ACC112 (cell line): ENCODE measurements around the gene TXNRD1.

ENCODE experiments used
- H2AFZ ChIP-seq: fragments of 200-600 bp; sonication (generic); one replicate; pipeline ENCODE4 v1.6.0; 2017; ENCODE audit warnings: antibody characterized with exemption, low read length; ENCODE audit not compliant: unreplicated experiment
- H3K27ac ChIP-seq: fragments of 200-600 bp; sonication (generic); 2 replicates; pipeline ENCODE4 v1.5.1; 2014; ENCODE audit warnings: low read depth, mild to moderate bottlenecking, antibody characterized with exemption, low read length, moderate library complexity
- H3K27me3 ChIP-seq: fragments of 200-600 bp; sonication (generic); 2 replicates; pipeline ENCODE4 v1.6.1; 2014; ENCODE audit warnings: mild to moderate bottlenecking, antibody characterized with exemption, low read length, moderate library complexity, mixed read lengths; ENCODE audit not compliant: insufficient read depth
- H3K36me3 ChIP-seq: fragments of 200-600 bp; sonication (generic); 2 replicates; pipeline ENCODE4 v1.6.1; 2016; ENCODE audit warnings: mild to moderate bottlenecking, antibody characterized with exemption, low read length, moderate library complexity, mixed read lengths; ENCODE audit not compliant: insufficient read depth
- H3K4me1 ChIP-seq: fragments of 200-600 bp; sonication (generic); one replicate; pipeline ENCODE4 v1.6.1; 2016; ENCODE audit warnings: low read length, mixed read lengths; ENCODE audit not compliant: insufficient read depth, unreplicated experiment, control insufficient read depth
- H3K4me3 ChIP-seq: fragments of 200-600 bp; sonication (generic); 2 replicates; pipeline ENCODE4 v1.5.1; 2014; ENCODE audit warnings: mild to moderate bottlenecking, low read depth, low read length
- H3K79me2 ChIP-seq: fragments of 200-600 bp; sonication (generic); one replicate; pipeline ENCODE4 v1.6.0; 2016; ENCODE audit warnings: low read length; ENCODE audit not compliant: control insufficient read depth, unreplicated experiment, insufficient read depth

The TXNRD1 gene

GRCh38 chr12:104219361-104219892 is 3.8 kb downstream of the TXNRD1 start:
- Histone ChIP-seq H3K4me1 (peaks cover 31% of the 10 kb centered on the region), H3K79me2 (peaks cover 12% of the 10 kb centered on the region), H2AFZ (peak overlapping the region; percentile 10), H3K4me3 (peak overlapping the region; percentile 64), H3K36me3 (no peaks in the 10 kb centered on the region), H3K27me3 (no peaks in the 10 kb centered on the region), H3K27ac (peak overlapping the region; percentile 99)

- Histone ChIP-seq H3K27ac (peak overlapping the region; percentile 99), H3K36me3 (no peaks in the 10 kb centered on the region), H3K27me3 (no peaks in the 10 kb centered on the region), H3K4me3 (peak overlapping the region; percentile 64), H3K79me2 (peaks cover 12% of the 10 kb centered on the region), H3K4me1 (peaks cover 31% of the 10 kb centered on the region), H2AFZ (no peak overlapping the region)
Measured at GRCh38 chr12:104219908-104220404, 4.4 kb downstream of the TXNRD1 start.

GRCh38 chr12:104220931-104221330 is 5.4 kb downstream of the TXNRD1 start:
- Histone ChIP-seq H3K4me3 (no peak overlapping the region), H3K4me1 (peaks cover 31% of the 10 kb centered on the region), H3K79me2 (peaks cover 12% of the 10 kb centered on the region)

GRCh38 chr12:104222976-104223375 is 7.4 kb downstream of the TXNRD1 start:
- no peaks in the 10 kb centered on the region for H3K36me3 ChIP-seq
- no peak overlapping the region for H3K4me3 ChIP-seq
- peaks cover 35% of the 10 kb centered on the region for H3K4me1 ChIP-seq
- no peaks in the 10 kb centered on the region for H3K79me2 ChIP-seq
- no peak overlapping the region for H2AFZ ChIP-seq
- H3K27ac ChIP-seq: no peak overlapping the region
- no peaks in the 10 kb centered on the region for H3K27me3 ChIP-seq

More at GRCh38 chr12:104220931-104221330, 5.4 kb downstream of the TXNRD1 start:
- Histone ChIP-seq H3K27ac (peak overlapping the region; percentile 99), H3K36me3 (no peaks in the 10 kb centered on the region), H3K27me3 (no peaks in the 10 kb centered on the region), H2AFZ (no peak overlapping the region)

GRCh38 chr12:104223712-104224111 is 8.1 kb downstream of the TXNRD1 start:
- H3K79me2 ChIP-seq: no peaks in the 10 kb centered on the region
- no peak overlapping the region for H3K27ac ChIP-seq
- no peaks in the 10 kb centered on the region for H3K36me3 ChIP-seq
- H2AFZ ChIP-seq: no peak overlapping the region
- H3K27me3 ChIP-seq: no peaks in the 10 kb centered on the region
- peaks cover 31% of the 10 kb centered on the region for H3K4me1 ChIP-seq
- no peak overlapping the region for H3K4me3 ChIP-seq

GRCh38 chr12:104226672-104227071 is 11.1 kb downstream of the TXNRD1 start:
- no peak overlapping the region for H3K27ac ChIP-seq
- no peaks in the 10 kb centered on the region for H3K27me3 ChIP-seq
- H3K36me3 ChIP-seq: no peaks in the 10 kb centered on the region
- H3K4me3 ChIP-seq: no peak overlapping the region
- no peaks in the 10 kb centered on the region for H3K79me2 ChIP-seq
- peaks cover 8% of the 10 kb centered on the region for H3K4me1 ChIP-seq
- H2AFZ ChIP-seq: peak overlapping the region; percentile 1

- Histone ChIP-seq H2AFZ (no peak overlapping the region), H3K79me2 (no peaks in the 10 kb centered on the region), H3K27me3 (no peaks in the 10 kb centered on the region), H3K27ac (no peak overlapping the region), H3K4me1 (peaks cover 4% of the 10 kb centered on the region), H3K36me3 (no peaks in the 10 kb centered on the region), H3K4me3 (no peak overlapping the region)
Measured at GRCh38 chr12:104230304-104231095, 14.9 kb downstream of the TXNRD1 start.

- H3K4me3 ChIP-seq: no peak overlapping the region
- H3K79me2 ChIP-seq: no peaks in the 10 kb centered on the region
- no peak overlapping the region for H2AFZ ChIP-seq
- H3K4me1 ChIP-seq: no peaks in the 10 kb centered on the region
- H3K27me3 ChIP-seq: no peaks in the 10 kb centered on the region
- no peaks in the 10 kb centered on the region for H3K36me3 ChIP-seq
- no peak overlapping the region for H3K27ac ChIP-seq
Measured at GRCh38 chr12:104232609-104233280, 17.2 kb downstream of the TXNRD1 start.

GRCh38 chr12:104234926-104235499 is 19.4 kb downstream of the TXNRD1 start:
- Histone ChIP-seq H3K4me3 (no peak overlapping the region), H2AFZ (no peak overlapping the region), H3K79me2 (no peaks in the 10 kb centered on the region), H3K27me3 (no peaks in the 10 kb centered on the region), H3K36me3 (no peaks in the 10 kb centered on the region), H3K4me1 (no peaks in the 10 kb centered on the region), H3K27ac (no peak overlapping the region)

- H3K36me3 ChIP-seq: no peaks in the 10 kb centered on the region
- H3K4me1 ChIP-seq: no peaks in the 10 kb centered on the region
- H3K79me2 ChIP-seq: no peaks in the 10 kb centered on the region
- no peak overlapping the region for H3K27ac ChIP-seq
- H2AFZ ChIP-seq: no peak overlapping the region
- H3K27me3 ChIP-seq: no peaks in the 10 kb centered on the region
- no peak overlapping the region for H3K4me3 ChIP-seq
Measured at GRCh38 chr12:104237930-104238329, 22.4 kb downstream of the TXNRD1 start.
